HL-60/S4 treated with phorbol 12-myristate 13-acetate at 8.2 ng/mL for 4 days and 3 days (cell line): ENCODE data around the gene DCAF5.
"Not testable (repeated sequence)": the region's sequence is repeated elsewhere in the genome, so short reads cannot be mapped to it uniquely, and the experiment has no call there.

ENCODE experiments used
- in situ Hi-C: fragments of 300-500 bp; cut with MboI; formaldehyde crosslinking; loops from 2 replicates; pipeline ENCODE4 v1.15.0; 2022; ENCODE audit warnings: low sequenced_read_pairs

Gene DCAF5

GRCh38 chr14:69152902-69153151 is at the start of gene DCAF5:
DCAF5 (minus strand) TSS chr14:69153119; CDS start chr14:69152978, 141 bp downstream.
- in situ Hi-C loops, result no loop called here

- in situ Hi-C loops, result no loop called here
Observed at GRCh38 chr14:69199786-69200185, 46.9 kb upstream of the DCAF5 start.

- in situ Hi-C loops, result no loop called here
Observed at GRCh38 chr14:69193721-69194120, 40.8 kb upstream of the DCAF5 start.

- in situ Hi-C loops, result no loop called here
Observed at GRCh38 chr14:69191340-69192111, 38.6 kb upstream of the DCAF5 start, which contains the start of gene EXD2. EXD2 (plus strand) TSS chr14:69191498; CDS start chr14:69209471, 17,973 bp downstream.

- in situ Hi-C loops, result no loop called here
Observed at GRCh38 chr14:69190191-69190590, 37.3 kb upstream of the DCAF5 start.

- in situ Hi-C loops, result no loop called here
Observed at GRCh38 chr14:69183735-69184134, 30.8 kb upstream of the DCAF5 start.

GRCh38 chr14:69182580-69182979 is 29.7 kb upstream of the DCAF5 start:
- in situ Hi-C loops, result not testable (repeated sequence)

GRCh38 chr14:69181491-69181890 is 28.6 kb upstream of the DCAF5 start:
- in situ Hi-C loops, result no loop called here

GRCh38 chr14:69175130-69175529 is 22.2 kb upstream of the DCAF5 start:
- in situ Hi-C loops, result no loop called here

- in situ Hi-C loops, result no loop called here
Observed at GRCh38 chr14:69171569-69171968, 18.6 kb upstream of the DCAF5 start.

GRCh38 chr14:69170839-69171238 is 17.9 kb upstream of the DCAF5 start:
- in situ Hi-C loops, result no loop called here

- in situ Hi-C loops, result not testable (repeated sequence)
Observed at GRCh38 chr14:69165787-69166186, 12.9 kb upstream of the DCAF5 start.

GRCh38 chr14:69161590-69161989 is 8.7 kb upstream of the DCAF5 start:
- in situ Hi-C loops, result no loop called here

- in situ Hi-C loops, result no loop called here
Observed at GRCh38 chr14:69156224-69156623, 3.3 kb upstream of the DCAF5 start.

GRCh38 chr14:69154779-69155178 is 1.9 kb upstream of the DCAF5 start:
- in situ Hi-C loops, result no loop called here

GRCh38 chr14:69153873-69154270 is 953 bp upstream of the DCAF5 start:
- in situ Hi-C loops, result no loop called here

- in situ Hi-C loops, result no loop called here
Observed at GRCh38 chr14:69153152-69153872, 393 bp upstream of the DCAF5 start.

GRCh38 chr14:69152181-69152901 is 578 bp downstream of the DCAF5 start:
- in situ Hi-C loops, result no loop called here

- in situ Hi-C loops, result no loop called here
Observed at GRCh38 chr14:69151458-69152180, 1.3 kb downstream of the DCAF5 start.

- in situ Hi-C loops, result no loop called here
Observed at GRCh38 chr14:69149461-69150244, 3.3 kb downstream of the DCAF5 start.
